ENCODE data around the gene ST6GALNAC5.

DNA sequence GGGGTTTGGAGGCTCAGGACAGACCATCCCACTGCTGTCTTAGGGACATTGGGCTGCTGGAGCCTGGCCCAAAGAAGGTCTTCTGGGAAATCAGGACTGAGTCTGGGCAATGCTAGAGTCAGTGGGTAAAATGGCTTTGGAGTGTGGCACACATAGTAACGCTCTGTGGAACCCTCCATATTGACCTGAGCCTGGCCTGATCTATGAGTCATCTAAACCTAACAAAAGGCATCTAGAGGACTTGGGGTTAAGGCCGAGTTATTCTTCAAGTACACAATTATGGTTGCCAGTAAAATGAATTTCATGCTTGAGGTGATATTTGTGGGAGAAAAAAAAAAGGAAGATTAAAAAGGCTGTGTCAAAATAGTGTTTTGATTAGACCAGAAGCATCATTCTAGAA, 77.7 kb downstream of the ST6GALNAC5 start:
- TF ChIP-seq POLR2A (IDR thresholded peaks at IDR 0.05; ENCODE audit: low read depth, low read length) = no peak
- no peak for TF ChIP-seq POLR2AphosphoS5 (IDR thresholded peaks at IDR 0.05; ENCODE audit: low read depth, low read length)
- no peak for TF ChIP-seq SPI1 (IDR thresholded peaks at IDR 0.05; ENCODE audit: low read depth, low read length)
- TF ChIP-seq TAF1 (IDR thresholded peaks at IDR 0.05; ENCODE audit: low read depth, low read length) = no peak
